HEK293 (cell line): ENCODE results near the gene VSIG10L.

Experiments used
- CTCF ChIA-PET: fragments of 350-600 bp; formaldehyde crosslinking; extraction: SDS; loops from one replicate; lab custom pipeline; 2021; ENCODE audit warnings: antibody characterized with exemption; lab: Yijun Ruan, JAX
- POLR2A ChIA-PET: fragments of 300-600 bp; formaldehyde crosslinking; extraction: SDS; loops from one replicate; lab custom pipeline; 2020; ENCODE audit warnings: antibody characterized with exemption, inconsistent platforms; lab: Yijun Ruan, JAX
- H3K27ac ChIP-seq: fragments of 200-500 bp; sonication (Bioruptor generic); 2 replicates; pipeline ENCODE4 v1.5.1; 2014; ENCODE audit warnings: low read depth, low read length, control low read depth, inconsistent platforms; ENCODE audit errors: extremely low read depth
- H3K36me3 ChIP-seq, 2 experiments: fragments of 200-500 bp in 1 of 2; sonication (Bioruptor generic) in 1 of 2; 1 replicate in 1 of 2; 2 replicates in 1 of 2; pipeline ENCODE4 v1.5.1; 2014 to 2017; ENCODE audit warnings: inconsistent platforms in 2 of 2, low read length in 2 of 2; ENCODE audit not compliant: control insufficient read depth in 2 of 2, insufficient read depth in 1 of 2
- H3K4me1 ChIP-seq: fragments of 200-500 bp; sonication (Bioruptor generic); 2 replicates; pipeline ENCODE4 v1.5.1; 2014; ENCODE audit warnings: mild to moderate bottlenecking, low read length, inconsistent platforms; ENCODE audit not compliant: control insufficient read depth, insufficient read depth
- H3K4me3 ChIP-seq: 2 replicates; pipeline ENCODE4 v1.5.1; 2011; ENCODE audit warnings: low read depth, mild to moderate bottlenecking, control low read depth, low read length, moderate library complexity
- H3K9me3 ChIP-seq: fragments of 200-500 bp; sonication (Bioruptor generic); 2 replicates; pipeline ENCODE4 v1.5.1; 2014; ENCODE audit warnings: low read depth, low read length, inconsistent platforms; ENCODE audit not compliant: control insufficient read depth, insufficient read depth
- BCL11A ChIP-seq: fragments of 450-650 bp; formaldehyde crosslinking; IDR thresholded peaks from 2 replicates; pipeline ENCODE4 v1.5.1; 2016; ENCODE audit warnings: low read depth, missing biosample characterization, missing genetic modification characterization
- OSR2 ChIP-seq: fragments of 450-650 bp; formaldehyde crosslinking; IDR thresholded peaks from 2 replicates; pipeline ENCODE4 v1.5.1; 2016; ENCODE audit warnings: missing biosample characterization, missing genetic modification characterization
- PATZ1 ChIP-seq: fragments of 450-650 bp; formaldehyde crosslinking; IDR thresholded peaks from 2 replicates; pipeline ENCODE4 v1.5.1; 2016; ENCODE audit warnings: missing biosample characterization, missing genetic modification characterization
- PRDM4 ChIP-seq: fragments of 450-650 bp; formaldehyde crosslinking; IDR thresholded peaks from 2 replicates; pipeline ENCODE4 v1.5.1; 2017; ENCODE audit warnings: missing biosample characterization, missing genetic modification characterization
- PRDM6 ChIP-seq: fragments of 450-650 bp; formaldehyde crosslinking; IDR thresholded peaks from 2 replicates; pipeline ENCODE4 v1.5.1; 2017; ENCODE audit warnings: missing biosample characterization, missing genetic modification characterization
- ZNF157 ChIP-seq: fragments of 450-650 bp; formaldehyde crosslinking; IDR thresholded peaks from 2 replicates; pipeline ENCODE4 v1.5.1; 2016; ENCODE audit warnings: missing biosample characterization, missing genetic modification characterization
- ZNF174 ChIP-seq: fragments of 450-650 bp; formaldehyde crosslinking; IDR thresholded peaks from 2 replicates; pipeline ENCODE4 v1.5.0; 2017; ENCODE audit warnings: missing biosample characterization, mild to moderate bottlenecking, missing genetic modification characterization
- ZNF18 ChIP-seq: fragments of 450-650 bp; formaldehyde crosslinking; IDR thresholded peaks from 2 replicates; pipeline ENCODE4 v1.5.1; 2016; ENCODE audit warnings: missing biosample characterization, missing genetic modification characterization
- ZNF248 ChIP-seq: fragments of 450-650 bp; formaldehyde crosslinking; IDR thresholded peaks from 2 replicates; pipeline ENCODE4 v1.5.1; 2017; ENCODE audit warnings: missing biosample characterization, missing genetic modification characterization
- ZNF335 ChIP-seq: fragments of 450-650 bp; formaldehyde crosslinking; conservative IDR thresholded peaks from 2 replicates; pipeline ENCODE4 v1.5.1; 2016; ENCODE audit warnings: missing biosample characterization, missing genetic modification characterization
- ZNF473 ChIP-seq: fragments of 450-650 bp; formaldehyde crosslinking; IDR thresholded peaks from 2 replicates; pipeline ENCODE4 v1.5.1; 2017; ENCODE audit warnings: missing biosample characterization, missing genetic modification characterization
- ZNF48 ChIP-seq: fragments of 450-650 bp; formaldehyde crosslinking; IDR thresholded peaks from 2 replicates; pipeline ENCODE4 v1.5.1; 2016; ENCODE audit warnings: missing biosample characterization, missing genetic modification characterization
- ZNF585B ChIP-seq: fragments of 450-650 bp; formaldehyde crosslinking; IDR thresholded peaks from 2 replicates; pipeline ENCODE4 v1.5.1; 2016; ENCODE audit warnings: missing biosample characterization, missing genetic modification characterization
- ZNF670 ChIP-seq: fragments of 450-650 bp; formaldehyde crosslinking; IDR thresholded peaks from 2 replicates; pipeline ENCODE4 v1.5.1; 2016; ENCODE audit warnings: missing biosample characterization, missing genetic modification characterization, low read depth
- ZNF704 ChIP-seq: fragments of 450-650 bp; formaldehyde crosslinking; IDR thresholded peaks from 2 replicates; pipeline ENCODE4 v1.5.1; 2016; ENCODE audit warnings: missing biosample characterization, missing genetic modification characterization
- ZNF776 ChIP-seq: fragments of 450-650 bp; formaldehyde crosslinking; IDR thresholded peaks from 2 replicates; pipeline ENCODE4 v1.5.0; 2017; ENCODE audit warnings: missing biosample characterization, missing genetic modification characterization, borderline replicate concordance

The VSIG10L gene

GRCh38 chr19:51331193-51331592, 10.7 kb downstream of the VSIG10L start:
- H3K27ac ChIP-seq: no peak overlapping the region
- H3K4me1 ChIP-seq: no peaks in the 10 kb centered on the region
- no peaks in the 10 kb centered on the region for H3K36me3 ChIP-seq
- no peaks in the 10 kb centered on the region for H3K9me3 ChIP-seq
- CTCF ChIA-PET: interaction anchor here (0.6 to 1.2 kb wide), 3 partner anchors 8 to 48 kb away, joined by 3 to 4 read pairs (median 3); no protein-coding TSS in a partner anchor
- TF ChIP-seq ZNF335 (no peak), ZNF473 (no peak)
- POLR2A ChIA-PET: interaction anchor here (0.6 to 1.0 kb wide), 2 partner anchors 8 to 1477 kb away, joined by 3 to 4 read pairs; no protein-coding TSS in a partner anchor
- no peak overlapping the region for H3K4me3 ChIP-seq

- CTCF ChIA-PET: interaction anchor here (1.2 kb wide), 1 partner anchor 15 kb away, joined by 4 read pairs; no protein-coding TSS in a partner anchor
- Histone ChIP-seq H3K4me1 (no peaks in the 10 kb centered on the region), H3K27ac (no peak overlapping the region), H3K36me3 (no peaks in the 10 kb centered on the region), H3K4me3 (no peak overlapping the region), H3K9me3 (no peaks in the 10 kb centered on the region)
- TF ChIP-seq ZNF704 (tag by site-specific recombination) (no peak), ZNF585B (tag by site-specific recombination) (no peak), PATZ1 (tag by site-specific recombination) (no peak), ZNF670 (tag by site-specific recombination) (no peak), BCL11A (tag by site-specific recombination) (no peak), ZNF248 (tag by site-specific recombination) (no peak), ZNF776 (no peak), ZNF48 (no peak), ZNF157 (tag by site-specific recombination) (no peak), OSR2 (tag by site-specific recombination) (no peak), ZNF473 (no peak), ZNF18 (tag by site-specific recombination) (no peak), ZNF174 (tag by site-specific recombination) (no peak), PRDM6 (tag by site-specific recombination) (no peak), PRDM4 (tag by site-specific recombination) (no peak)
- POLR2A ChIA-PET: interaction anchor here (0.6 to 1.0 kb wide), 2 partner anchors 9 to 1478 kb away, joined by 3 to 4 read pairs; no protein-coding TSS in a partner anchor
Observed at GRCh38 chr19:51330366-51330765, 11.6 kb downstream of the VSIG10L start.
